ENCODE data around the gene MAMDC4.

The MAMDC4 gene

GRCh38 chr9:136898483-136899100 lies 46.4 kb downstream of the MAMDC4 start:
- TF ChIP-seq EZH2 (IDR thresholded peaks at IDR 0.05; ENCODE audit: borderline replicate concordance, low read depth, low read length, severe bottlenecking), result no peak
- no peak for TF ChIP-seq CTCF (IDR thresholded peaks at IDR 0.05; ENCODE audit: borderline replicate concordance, extremely low read depth, low read length, poor library complexity, severe bottlenecking)
- no peak overlapping the region for H3K4me2 ChIP-seq (ENCODE audit: insufficient read depth, low read length)
- H3K9me3 ChIP-seq (ENCODE audit: insufficient read depth, low read length, severe bottlenecking), result no peaks in the 10 kb centered on the region
- H3K36me3 ChIP-seq (ENCODE audit: insufficient read depth, low read length), result peaks cover 66% of the 10 kb centered on the region
- H3K4me1 ChIP-seq (ENCODE audit: insufficient read depth, low read length), result no peaks in the 10 kb centered on the region
- no peak overlapping the region for H3K9ac ChIP-seq (ENCODE audit: low read depth, low read length)
- ATAC-seq (ENCODE audit: insufficient read depth, low read depth) (no peak), DNase-seq (no peak)
- no peak overlapping the region for H3K27ac ChIP-seq (ENCODE audit: low read length)
- H3K79me2 ChIP-seq (ENCODE audit: insufficient read depth, low read length), result peaks cover 88% of the 10 kb centered on the region
- no peak overlapping the region for H2AFZ ChIP-seq (ENCODE audit: low read depth, low read length)
- H4K20me1 ChIP-seq (ENCODE audit: insufficient read depth, low read length), result peaks cover 60% of the 10 kb centered on the region
- no peak overlapping the region for H3K4me3 ChIP-seq (ENCODE audit: low read depth in 1 of 2, low read length in 2 of 2)
- H3K27me3 ChIP-seq (ENCODE audit: insufficient read depth, low read length, poor library complexity), result no peaks in the 10 kb centered on the region

- Histone ChIP-seq H3K9ac (ENCODE audit: low read depth, low read length) (no peak overlapping the region), H3K27ac (ENCODE audit: low read length) (no peak overlapping the region), H3K4me2 (ENCODE audit: insufficient read depth, low read length) (no peak overlapping the region), H2AFZ (ENCODE audit: low read depth, low read length) (no peak overlapping the region), H4K20me1 (ENCODE audit: insufficient read depth, low read length) (peaks cover 60% of the 10 kb centered on the region), H3K4me1 (ENCODE audit: insufficient read depth, low read length) (no peaks in the 10 kb centered on the region), H3K9me3 (ENCODE audit: insufficient read depth, low read length, severe bottlenecking) (no peaks in the 10 kb centered on the region), H3K4me3 (ENCODE audit: low read depth in 1 of 2, low read length in 2 of 2) (no peak overlapping the region), H3K79me2 (ENCODE audit: insufficient read depth, low read length) (peaks cover 86% of the 10 kb centered on the region), H3K27me3 (ENCODE audit: insufficient read depth, low read length, poor library complexity) (no peaks in the 10 kb centered on the region), H3K36me3 (ENCODE audit: insufficient read depth, low read length) (peaks cover 72% of the 10 kb centered on the region)
- DNase-seq, result no peak
- ATAC-seq (ENCODE audit: insufficient read depth, low read depth), result no peak
- TF ChIP-seq CTCF (IDR thresholded peaks at IDR 0.05; ENCODE audit: borderline replicate concordance, extremely low read depth, low read length, poor library complexity, severe bottlenecking) (no peak), EZH2 (IDR thresholded peaks at IDR 0.05; ENCODE audit: borderline replicate concordance, low read depth, low read length, severe bottlenecking) (no peak)
These were observed 47.0 kb downstream of the MAMDC4 start for GRCh38 chr9:136899196-136899595.

- no peak overlapping the region for H3K4me2 ChIP-seq (ENCODE audit: insufficient read depth, low read length)
- DNase-seq (no peak), ATAC-seq (ENCODE audit: insufficient read depth, low read depth) (no peak)
- H3K4me1 ChIP-seq (ENCODE audit: insufficient read depth, low read length), result no peaks in the 10 kb centered on the region
- H3K9me3 ChIP-seq (ENCODE audit: insufficient read depth, low read length, severe bottlenecking), result no peaks in the 10 kb centered on the region
- H3K27me3 ChIP-seq (ENCODE audit: insufficient read depth, low read length, poor library complexity), result no peaks in the 10 kb centered on the region
- peaks cover 75% of the 10 kb centered on the region for H3K36me3 ChIP-seq (ENCODE audit: insufficient read depth, low read length)
- H4K20me1 ChIP-seq (ENCODE audit: insufficient read depth, low read length), result peaks cover 58% of the 10 kb centered on the region
- TF ChIP-seq EZH2 (IDR thresholded peaks at IDR 0.05; ENCODE audit: borderline replicate concordance, low read depth, low read length, severe bottlenecking) (no peak), CTCF (IDR thresholded peaks at IDR 0.05; ENCODE audit: borderline replicate concordance, extremely low read depth, low read length, poor library complexity, severe bottlenecking) (no peak)
- peaks cover 82% of the 10 kb centered on the region for H3K79me2 ChIP-seq (ENCODE audit: insufficient read depth, low read length)
- H2AFZ ChIP-seq (ENCODE audit: low read depth, low read length), result no peak overlapping the region
- H3K27ac ChIP-seq (ENCODE audit: low read length), result no peak overlapping the region
- no peak overlapping the region for H3K9ac ChIP-seq (ENCODE audit: low read depth, low read length)
- H3K4me3 ChIP-seq (ENCODE audit: low read depth in 1 of 2, low read length in 2 of 2), result no peak overlapping the region
These were observed 48.4 kb downstream of the MAMDC4 start for GRCh38 chr9:136900556-136900955.

All from DND-41 (cell line).